H1 (cell line): Measurements from ENCODE around the gene FAM8A1. TPM values are rescaled to one million over a fixed set of nuclear protein-coding genes. Genes with fewer than 3 reads are reported as not detected.
"Not testable (repeated sequence)": the region's sequence is repeated elsewhere in the genome, so short reads cannot be mapped to it uniquely, and the experiment has no call there.

Experiments
- CTCF ChIA-PET: fragments of 300-600 bp; sonication (Branson Sonifier 250); formaldehyde crosslinking; loops from one replicate; lab custom pipeline; 2021; ENCODE audit not compliant: partially characterized antibody; lab: Charles Lee
- POLR2A ChIA-PET: fragments of 300-600 bp; sonication (Branson Sonifier 250); formaldehyde crosslinking; loops from one replicate; lab custom pipeline; 2021; ENCODE audit warnings: inconsistent platforms; ENCODE audit not compliant: partially characterized antibody; lab: Charles Lee
- DNase-seq, 2 experiments: peaks; one replicate each; pipeline versions ENCODE4 v3.0.0 to v3.0.0-alpha.2; 2010 to 2022; ENCODE audit warnings: low spot score in 2 of 2, low read depth in 1 of 2, mixed read lengths in 1 of 2
- FAIRE-seq: peaks from 2 replicates; lab custom pipeline; 2011; peaks lifted over from hg19 to GRCh38; lab: Jason Lieb, UNC
- H2AFZ ChIP-seq: 2 replicates; pipeline ENCODE4 v1.8.1; 2012; ENCODE audit warnings: low read length, inconsistent platforms
- H2AK5ac ChIP-seq: 2 replicates; pipeline ENCODE4 v1.6.1; 2013; ENCODE audit warnings: low read depth, low read length
- H2BK120ac ChIP-seq: replicated peaks from 2 replicates; pipeline ENCODE3; 2013; ENCODE audit warnings: low read depth, low read length, inconsistent platforms
- H2BK12ac ChIP-seq: 2 replicates; pipeline ENCODE4 v1.6.1; 2013; ENCODE audit warnings: low read depth, low read length
- H2BK15ac ChIP-seq: 2 replicates; pipeline ENCODE4 v1.6.1; 2013; ENCODE audit warnings: low read length
- H2BK20ac ChIP-seq: 2 replicates; pipeline ENCODE4 v1.6.1; 2013; ENCODE audit warnings: low read length
- H2BK5ac ChIP-seq: 2 replicates; pipeline ENCODE4 v1.6.1; 2013; ENCODE audit warnings: low read depth, low read length
- H3K14ac ChIP-seq: 2 replicates; pipeline ENCODE4 v1.6.1; 2013; ENCODE audit warnings: inconsistent platforms; ENCODE audit not compliant: insufficient read length
- H3K18ac ChIP-seq: 2 replicates; pipeline ENCODE4 v1.6.1; 2013; ENCODE audit warnings: low read length; ENCODE audit errors: extremely low read depth
- H3K23ac ChIP-seq: 2 replicates; pipeline ENCODE4 v1.6.1; 2013; ENCODE audit warnings: inconsistent platforms; ENCODE audit not compliant: insufficient read length
- H3K23me2 ChIP-seq: 2 replicates; pipeline ENCODE4 v1.6.1; 2013; ENCODE audit warnings: low read depth, low read length
- H3K27ac ChIP-seq: 2 replicates; pipeline ENCODE4 v1.6.1; 2011; ENCODE audit warnings: low read depth, low read length, inconsistent platforms
- H3K27me3 ChIP-seq, 4 experiments: replicated peaks in 1 of 4; 1 replicate in 1 of 4; 2 replicates in 3 of 4; pipeline versions ENCODE4 v1.6.1 to v1.8.1; 2011 to 2013; ENCODE audit warnings: low read length in 3 of 4, mild to moderate bottlenecking in 3 of 4, inconsistent platforms in 2 of 4, mixed read lengths in 2 of 4, moderate library complexity in 1 of 4; ENCODE audit not compliant: control insufficient read depth in 3 of 4, insufficient read depth in 3 of 4; ENCODE audit errors: extremely low read depth in 1 of 4
- H3K36me3 ChIP-seq, 4 experiments: 2 replicates each; pipeline versions ENCODE4 v1.6.1 to v1.8.1; 2011 to 2013; ENCODE audit warnings: mild to moderate bottlenecking in 4 of 4, low read length in 3 of 4, moderate library complexity in 2 of 4, control low read depth in 1 of 4, inconsistent platforms in 1 of 4; ENCODE audit not compliant: insufficient read depth in 4 of 4, control insufficient read depth in 2 of 4
- H3K4ac ChIP-seq: replicated peaks from 2 replicates; pipeline ENCODE3; 2013; ENCODE audit warnings: low read length, low read depth, mixed read lengths, inconsistent platforms; ENCODE audit not compliant: insufficient read length
- H3K4me1 ChIP-seq, 4 experiments: replicated peaks in 1 of 4; 1 replicate in 1 of 4; 2 replicates in 3 of 4; pipeline versions ENCODE4 v1.6.1 to v1.8.1; 2011 to 2013; ENCODE audit warnings: low read length in 3 of 4, inconsistent platforms in 2 of 4, mixed read lengths in 1 of 4; ENCODE audit not compliant: insufficient read depth in 4 of 4, control insufficient read depth in 3 of 4
- H3K4me2 ChIP-seq, 2 experiments: 2 replicates each; pipeline versions ENCODE4 v1.6.1 to v1.8.1; 2011 to 2013; ENCODE audit warnings: low read depth in 2 of 2, low read length in 2 of 2, control low read depth in 1 of 2, inconsistent platforms in 1 of 2, mild to moderate bottlenecking in 1 of 2; ENCODE audit not compliant: insufficient read depth in 1 of 2
- H3K4me3 ChIP-seq, 4 experiments: fragments of 200-600, 300-600 bp in 1 of 4; sonication (generic), shearing (Covaris generic), sonication (Bioruptor Twin) in 1 of 4; 2 replicates each; pipeline versions ENCODE4 v1.5.1 to v1.8.1; 2011 to 2016; ENCODE audit warnings: low read length in 4 of 4, low read depth in 3 of 4, control low read depth in 2 of 4, inconsistent platforms in 2 of 4, mild to moderate bottlenecking in 2 of 4, mixed read lengths in 1 of 4, moderate library complexity in 1 of 4; ENCODE audit not compliant: insufficient read depth in 2 of 4; ENCODE audit errors: extremely low read depth in 1 of 4
- H3K56ac ChIP-seq: replicated peaks from 2 replicates; pipeline ENCODE3; 2013; ENCODE audit warnings: low read depth, mild to moderate bottlenecking, mixed read lengths, low read length, inconsistent platforms; ENCODE audit not compliant: insufficient read length
- H3K79me1 ChIP-seq: 2 replicates; pipeline ENCODE4 v1.6.1; 2013; ENCODE audit warnings: low read depth, low read length, control low read depth
- H3K79me2 ChIP-seq, 2 experiments: 2 replicates each; pipeline versions ENCODE4 v1.6.1 to v1.8.1; 2012 to 2013; ENCODE audit warnings: low read length in 2 of 2, mild to moderate bottlenecking in 2 of 2, inconsistent platforms in 1 of 2; ENCODE audit not compliant: insufficient read depth in 2 of 2, control insufficient read depth in 1 of 2
- H3K9ac ChIP-seq, 4 experiments: replicated peaks in 1 of 4; 1 replicate in 1 of 4; 2 replicates in 3 of 4; pipeline versions ENCODE4 v1.6.1 to v1.8.1; 2011 to 2013; ENCODE audit warnings: low read depth in 3 of 4, low read length in 3 of 4, control low read depth in 2 of 4, mild to moderate bottlenecking in 2 of 4, moderate library complexity in 2 of 4, inconsistent platforms in 1 of 4; ENCODE audit errors: extremely low read depth in 1 of 4
- H3K9me3 ChIP-seq, 2 experiments: 2 replicates each; pipeline versions ENCODE4 v1.6.1 to v1.8.1; 2012 to 2013; ENCODE audit warnings: mild to moderate bottlenecking in 2 of 2, moderate library complexity in 2 of 2, control low read depth in 1 of 2, inconsistent platforms in 1 of 2, low read depth in 1 of 2, low read length in 1 of 2, mixed read lengths in 1 of 2; ENCODE audit not compliant: insufficient read depth in 2 of 2
- H4K20me1 ChIP-seq, 2 experiments: replicated peaks in 1 of 2; 2 replicates each; pipeline versions ENCODE3 to v1.8.1; 2011 to 2013; ENCODE audit warnings: inconsistent platforms in 2 of 2, low read length in 2 of 2, mild to moderate bottlenecking in 1 of 2; ENCODE audit not compliant: insufficient read depth in 2 of 2, control insufficient read depth in 1 of 2
- H4K5ac ChIP-seq: 2 replicates; pipeline ENCODE4 v1.6.1; 2013; ENCODE audit warnings: low read length, low read depth, mixed read lengths, inconsistent platforms; ENCODE audit not compliant: insufficient read length
- H4K8ac ChIP-seq: 2 replicates; pipeline ENCODE4 v1.8.0; 2013; ENCODE audit warnings: mild to moderate bottlenecking, moderate library complexity, low read length, inconsistent platforms; ENCODE audit not compliant: insufficient read depth; ENCODE audit errors: extremely low read depth
- H4K91ac ChIP-seq: replicated peaks from 2 replicates; pipeline ENCODE3; 2013; ENCODE audit warnings: low read length, mixed read lengths, inconsistent platforms; ENCODE audit not compliant: insufficient read length
- WGBS, 2 experiments: shearing (Covaris generic) in 1 of 2; methylation state at CpG; one replicate each; pipeline versions ENCODE4 v1.1.6 to v1.1.7; 2013 to 2015; ENCODE audit warnings: low lambda C conversion rate in 2 of 2, mixed read lengths in 2 of 2, inconsistent platforms in 1 of 2, low coverage in 1 of 2, missing lambda C conversion rate in 1 of 2; ENCODE audit not compliant: insufficient replicate concordance in 2 of 2, insufficient coverage in 1 of 2, insufficient read length in 1 of 2; ENCODE audit errors: extremely low coverage in 1 of 2, missing lambda C conversion rate in 1 of 2; 5-methylcytosine and 5-hydroxymethylcytosine counted together
- polyA plus RNA-seq, 7 experiments: library from polyadenylated mRNA; depleted of rRNA in 3 of 7; stranded (reverse) in 5 of 7; unstranded in 2 of 7; fragments of >200 nt in 5 of 7; fragments of 200-250 nt in 2 of 7; gene quantifications; 1 replicate in 5 of 7; 2 replicates in 1 of 7; 4 replicates in 1 of 7; pipeline versions ENCODE4 v1.2.1 to v1.2.3, GENCODE V29; 2011 to 2013; ENCODE audit warnings: missing spikeins in 2 of 7, mixed read lengths in 2 of 7
- total RNA-seq: library from RNA; stranded (reverse); fragmentation: NEBNext Ultra II Directional; extraction: Animal tissue kit (Norgen Biotek cat#: 25700); gene quantifications from 2 replicates; pipeline ENCODE4 v1.2.1, GENCODE V29; 2021

Gene FAM8A1
- total and polyA plus RNA-seq, 2 of the 8 experiments (the other 6 are each of a cell fraction or from before 2014, with no cell fraction given): 3.4 to 9.2 TPM

GRCh38 chr6:17586623-17587022, 13.5 kb upstream of the FAM8A1 start:
- H3K4me3 ChIP-seq, H2BK5ac ChIP-seq, H3K79me1 ChIP-seq, H3K4ac ChIP-seq, H3K23ac ChIP-seq, H3K14ac ChIP-seq, H4K8ac ChIP-seq, H4K20me1 ChIP-seq, H4K5ac ChIP-seq, H2AK5ac ChIP-seq, H3K9me3 ChIP-seq, FAIRE-seq, H3K4me1 ChIP-seq, POLR2A ChIA-PET, H3K4me2 ChIP-seq, H3K27me3 ChIP-seq, H3K18ac ChIP-seq, H3K9ac ChIP-seq, H3K23me2 ChIP-seq, H3K56ac ChIP-seq, H2BK20ac ChIP-seq, H3K79me2 ChIP-seq, H2BK12ac ChIP-seq, CTCF ChIA-PET, H2BK120ac ChIP-seq, H3K27ac ChIP-seq, H3K36me3 ChIP-seq, H4K91ac ChIP-seq, H2AFZ ChIP-seq, DNase-seq, H2BK15ac ChIP-seq: not testable (repeated sequence)
- 83 to 100% methylated on average over 3 to 13 of the region's 13 CpGs for WGBS, 2 experiments
